ENCODE results near the gene PRR36. TPM values are rescaled to one million over a fixed set of nuclear protein-coding genes. Genes with fewer than 3 reads are reported as not detected.

Gene PRR36
- total RNA-seq, 2 experiments from 2014 or later = 0.08 to 0.10 TPM

- no peak overlapping the region for H3K27ac Mint-ChIP-seq
- H3K4me3 Mint-ChIP-seq = no peak overlapping the region
- H3K9me3 Mint-ChIP-seq (ENCODE audit: insufficient read depth) = no peaks in the 10 kb centered on the region
- no peaks in the 10 kb centered on the region for H3K36me3 Mint-ChIP-seq (ENCODE audit: low read depth)
- ATAC-seq (no peak), DNase-seq (no peak)
- H3K4me1 Mint-ChIP-seq (ENCODE audit: low read depth) = peaks cover 6% of the 10 kb centered on the region
- CTCF ChIA-PET = interaction anchor here (1.6 kb wide), 1 partner anchor 10 kb away, joined by 12 read pairs; no protein-coding TSS in a partner anchor
- POLR2A ChIA-PET = interaction anchor here (1.0 kb wide), 1 partner anchor 8 kb away, joined by 3 read pairs; no protein-coding TSS in a partner anchor
- H3K27me3 Mint-ChIP-seq (ENCODE audit: low read depth) = peaks cover 7% of the 10 kb centered on the region
Observed at GRCh38 chr19:7879111-7879807, 5.1 kb upstream of the PRR36 start.

DNA sequence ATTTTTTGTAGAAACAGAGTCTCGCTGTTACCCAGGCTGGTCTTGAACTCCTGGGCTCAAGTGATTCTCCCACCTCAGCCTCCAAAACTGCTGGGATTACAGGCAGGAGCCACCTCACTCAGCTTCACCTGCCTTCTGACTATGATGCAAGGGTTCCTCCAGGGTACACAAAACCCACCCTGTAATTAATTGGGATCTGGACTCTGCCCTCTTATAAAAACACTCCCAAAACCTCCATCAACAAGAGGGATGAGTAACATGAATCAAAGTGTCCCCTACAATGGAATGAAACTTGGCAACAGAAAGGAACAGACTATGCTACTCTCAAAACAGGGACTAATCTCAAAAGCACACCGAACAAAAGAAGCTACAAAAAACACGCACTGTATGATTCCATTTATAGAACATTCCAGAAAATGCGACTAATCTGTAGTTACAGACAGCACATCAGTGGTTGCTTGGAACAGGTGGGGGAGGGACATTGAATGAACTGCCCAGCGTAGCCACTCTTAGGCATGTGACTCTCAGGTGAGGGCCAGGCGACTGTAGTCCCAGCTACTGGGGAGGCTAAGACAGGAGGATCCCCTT is 3.2 kb upstream of the PRR36 start:
- H3K27ac Mint-ChIP-seq = no peak overlapping the region
- H3K4me3 Mint-ChIP-seq = no peak overlapping the region
- ChIA-PET CTCF (interaction anchor here (1.4 kb wide), 1 partner anchor 8 kb away, joined by 4 read pairs; no protein-coding TSS in a partner anchor), POLR2A (interaction anchor here (0.6 to 1.6 kb wide), 2 partner anchors 14 to 21 kb away, joined by 4 read pairs; no protein-coding TSS in a partner anchor)
- DNase-seq = no peak
- no peak for ATAC-seq
- H3K4me1 Mint-ChIP-seq (ENCODE audit: low read depth) = peaks cover 14% of the 10 kb centered on the region
- H3K9me3 Mint-ChIP-seq (ENCODE audit: insufficient read depth) = no peaks in the 10 kb centered on the region
- H3K27me3 Mint-ChIP-seq (ENCODE audit: low read depth) = peaks cover 17% of the 10 kb centered on the region
- no peaks in the 10 kb centered on the region for H3K36me3 Mint-ChIP-seq (ENCODE audit: low read depth)

DNA sequence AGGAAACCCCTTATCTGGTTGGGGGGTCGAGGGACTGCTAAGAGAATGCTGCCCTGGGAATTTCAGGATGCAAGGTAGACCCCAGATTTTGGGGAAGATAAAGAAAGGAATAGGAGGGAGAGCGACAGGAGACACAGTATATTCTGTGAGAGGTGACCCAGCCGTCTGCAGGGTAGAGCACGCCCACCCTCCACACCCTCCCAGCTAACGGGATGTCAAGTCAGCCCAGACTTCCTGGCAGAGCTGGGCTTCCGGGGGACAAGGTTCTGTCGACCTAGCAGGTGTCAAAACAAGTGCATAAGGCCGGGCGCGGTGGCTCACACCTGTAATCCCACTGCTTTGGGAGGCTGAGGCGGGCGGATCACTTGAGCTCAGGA is 695 bp upstream of the PRR36 start:
- ChIA-PET CTCF (no interaction called here), POLR2A (no interaction called here)
- DNase-seq (no peak), ATAC-seq (no peak)
- H3K27ac Mint-ChIP-seq = no peak overlapping the region
- H3K4me1 Mint-ChIP-seq (ENCODE audit: low read depth) = peaks cover 34% of the 10 kb centered on the region
- no peaks in the 10 kb centered on the region for H3K36me3 Mint-ChIP-seq (ENCODE audit: low read depth)
- peaks cover 29% of the 10 kb centered on the region for H3K27me3 Mint-ChIP-seq (ENCODE audit: low read depth)
- H3K9me3 Mint-ChIP-seq (ENCODE audit: insufficient read depth) = no peaks in the 10 kb centered on the region
- peak overlapping the region; percentile 22 for H3K4me3 Mint-ChIP-seq

DNA sequence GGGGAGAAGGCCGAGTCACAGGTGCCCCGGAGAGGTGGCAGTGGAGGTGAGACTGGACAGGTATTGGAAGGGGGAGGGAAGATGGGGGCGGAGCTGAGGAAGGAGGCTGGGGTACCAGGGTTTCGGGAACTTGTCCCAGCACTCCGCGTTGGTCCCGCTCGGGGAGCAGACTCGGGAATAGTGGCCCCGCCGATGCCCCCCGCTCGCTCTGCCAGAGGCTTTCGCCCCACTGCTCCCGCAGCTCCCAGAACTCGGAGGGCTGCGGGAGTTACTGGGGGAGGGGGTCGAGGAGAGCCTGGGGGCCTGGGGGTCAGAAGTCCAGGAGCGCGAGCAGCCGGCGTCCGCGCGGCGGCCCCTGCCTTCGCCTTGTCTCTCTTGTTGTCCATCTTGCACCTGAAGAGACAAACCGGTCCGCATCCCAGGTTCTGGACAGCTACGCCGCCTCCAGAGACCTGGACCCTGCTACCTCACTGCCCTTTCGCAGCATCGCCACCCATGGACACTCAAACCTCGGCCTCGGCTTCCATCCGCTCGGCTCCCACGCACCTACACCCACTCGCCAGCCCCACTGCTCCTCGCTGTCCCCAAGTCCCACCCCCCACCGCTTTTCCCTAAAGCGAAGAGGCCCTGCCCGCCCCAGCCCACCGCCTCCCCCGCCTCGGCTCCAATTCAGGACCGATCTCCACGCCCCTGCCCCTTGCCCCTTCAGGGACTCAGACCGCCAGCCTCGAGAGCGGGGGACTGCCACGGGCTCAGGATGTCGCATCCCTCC is 700 bp downstream of the PRR36 start:
- peaks cover 29% of the 10 kb centered on the region for H3K27me3 Mint-ChIP-seq (ENCODE audit: low read depth)
- POLR2A ChIA-PET = no interaction called here
- no peak for DNase-seq
- CTCF ChIA-PET = no interaction called here
- H3K4me1 Mint-ChIP-seq (ENCODE audit: low read depth) = peaks cover 39% of the 10 kb centered on the region
- no peaks in the 10 kb centered on the region for H3K9me3 Mint-ChIP-seq (ENCODE audit: insufficient read depth)
- no peak for ATAC-seq
- no peak overlapping the region for H3K27ac Mint-ChIP-seq
- peak overlapping the region; percentile 43 for H3K4me3 Mint-ChIP-seq
- H3K36me3 Mint-ChIP-seq (ENCODE audit: low read depth) = no peaks in the 10 kb centered on the region

- no peak overlapping the region for H3K4me3 Mint-ChIP-seq
- CTCF ChIA-PET = no interaction called here
- POLR2A ChIA-PET = no interaction called here
Observed at GRCh38 chr19:7872306-7873204, 1.6 kb downstream of the PRR36 start.

DNA sequence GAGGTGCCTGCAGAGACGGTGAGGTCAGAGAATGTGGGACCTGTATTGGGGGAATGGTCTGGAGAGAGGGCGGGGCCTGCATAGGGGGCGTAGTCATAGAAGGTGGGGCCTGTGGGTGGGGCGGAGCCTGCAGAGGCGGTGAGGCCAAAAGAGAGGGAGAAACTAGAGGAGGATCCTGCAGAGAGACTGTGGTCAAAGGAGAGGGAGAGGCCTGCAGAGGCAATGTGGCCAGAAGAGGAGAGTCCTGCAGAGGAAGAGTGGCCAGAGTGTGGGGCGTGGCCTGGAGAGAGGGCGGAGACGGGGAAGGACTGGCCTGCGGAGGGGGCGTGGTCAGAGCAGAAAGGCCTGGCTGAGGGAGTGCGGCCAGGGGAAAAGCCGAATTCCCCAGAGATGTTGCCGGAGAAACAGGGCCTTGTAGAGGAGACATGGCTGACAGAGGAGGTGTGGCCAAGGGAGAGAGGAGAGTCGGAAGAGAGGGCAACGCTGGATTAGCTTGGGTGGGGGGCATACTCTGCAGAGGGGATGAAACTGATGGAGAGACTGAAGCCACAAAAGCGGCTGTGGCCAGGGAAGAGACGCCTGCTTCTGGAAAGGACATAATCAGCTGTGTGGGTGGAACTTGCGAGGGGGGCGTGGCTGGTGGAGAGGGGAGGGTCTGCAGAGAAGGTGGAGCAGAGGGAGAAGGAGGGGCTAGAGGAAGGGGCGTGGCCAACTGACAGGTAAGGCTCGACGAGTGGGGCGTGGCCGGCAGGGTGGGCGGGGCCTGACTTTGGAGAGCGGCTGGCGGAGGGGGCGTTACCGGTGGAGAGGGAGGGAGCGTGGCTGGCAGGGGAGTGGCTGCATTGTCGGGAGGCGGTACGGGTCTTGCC is 2.5 kb downstream of the PRR36 start:
- H3K9me3 Mint-ChIP-seq (ENCODE audit: insufficient read depth) = no peaks in the 10 kb centered on the region
- peaks cover 43% of the 10 kb centered on the region for H3K4me1 Mint-ChIP-seq (ENCODE audit: low read depth)
- DNase-seq (peak; percentile 89), ATAC-seq (peak; percentile 2)
- POLR2A ChIA-PET = no interaction called here
- CTCF ChIA-PET = no interaction called here
- H3K4me3 Mint-ChIP-seq = peak overlapping the region; percentile 15
- peaks cover 40% of the 10 kb centered on the region for H3K27me3 Mint-ChIP-seq (ENCODE audit: low read depth)
- no peaks in the 10 kb centered on the region for H3K36me3 Mint-ChIP-seq (ENCODE audit: low read depth)
- peak overlapping the region; percentile 11 for H3K27ac Mint-ChIP-seq

More at GRCh38 chr19:7872306-7873204, 1.6 kb downstream of the PRR36 start:
- Mint-ChIP-seq H3K9me3 (ENCODE audit: insufficient read depth) (no peaks in the 10 kb centered on the region), H3K27ac (no peak overlapping the region), H3K36me3 (ENCODE audit: low read depth) (no peaks in the 10 kb centered on the region), H3K4me1 (ENCODE audit: low read depth) (peaks cover 43% of the 10 kb centered on the region), H3K27me3 (ENCODE audit: low read depth) (peaks cover 31% of the 10 kb centered on the region)
- ATAC-seq = no peak
- DNase-seq = no peak

DNA sequence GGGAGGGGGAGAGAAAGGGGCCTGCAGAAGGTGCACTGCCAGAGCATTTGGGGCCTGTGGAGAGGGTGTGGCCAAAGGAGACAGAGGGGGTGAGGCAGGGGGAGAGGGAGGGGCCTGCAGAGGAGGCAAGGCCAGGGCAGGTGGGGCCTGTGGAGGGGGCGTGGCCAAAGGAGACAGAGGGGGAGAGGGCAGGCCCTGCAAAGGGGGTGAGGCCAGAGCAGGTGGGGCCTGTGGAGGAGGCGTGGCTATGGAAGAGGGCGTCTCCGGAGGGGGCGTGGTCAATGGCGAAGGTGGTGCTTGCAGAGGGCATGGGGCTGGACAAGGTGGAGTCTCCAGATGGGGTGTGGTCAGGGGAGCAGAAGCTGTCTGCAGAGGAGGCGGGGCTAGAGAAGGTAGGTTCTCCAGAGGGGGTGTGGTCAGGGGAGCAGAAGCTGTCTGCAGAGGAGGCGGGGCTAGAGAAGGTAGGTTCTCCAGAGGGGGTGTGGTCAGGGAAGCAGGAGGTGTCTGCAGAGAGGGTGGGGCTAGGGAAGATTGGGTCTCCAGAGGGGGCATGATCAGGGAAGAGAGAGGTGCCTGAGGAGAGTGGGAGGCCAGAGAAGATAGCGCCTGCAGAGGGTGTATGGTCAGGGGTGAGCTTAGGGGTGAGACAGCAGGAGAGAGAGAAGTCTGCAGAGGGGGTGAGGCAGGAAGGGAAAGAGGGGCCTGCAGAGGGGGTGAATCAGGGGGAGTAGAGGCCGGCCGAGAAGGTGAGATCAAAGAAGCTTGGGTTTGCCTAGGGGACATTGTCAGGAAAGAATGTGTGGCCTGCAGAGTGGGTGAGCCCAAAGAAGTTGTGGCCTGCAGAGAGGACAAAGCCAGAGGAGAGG is 3.4 kb downstream of the PRR36 start:
- H3K4me3 Mint-ChIP-seq = peak overlapping the region; percentile 15
- ChIA-PET POLR2A (no interaction called here), CTCF (no interaction called here)
- peaks cover 42% of the 10 kb centered on the region for H3K27me3 Mint-ChIP-seq (ENCODE audit: low read depth)
- H3K27ac Mint-ChIP-seq = peak overlapping the region; percentile 11
- peaks cover 43% of the 10 kb centered on the region for H3K4me1 Mint-ChIP-seq (ENCODE audit: low read depth)
- H3K9me3 Mint-ChIP-seq (ENCODE audit: insufficient read depth) = no peaks in the 10 kb centered on the region
- no peak for ATAC-seq
- H3K36me3 Mint-ChIP-seq (ENCODE audit: low read depth) = no peaks in the 10 kb centered on the region
- peak; percentile 73 for DNase-seq

DNA sequence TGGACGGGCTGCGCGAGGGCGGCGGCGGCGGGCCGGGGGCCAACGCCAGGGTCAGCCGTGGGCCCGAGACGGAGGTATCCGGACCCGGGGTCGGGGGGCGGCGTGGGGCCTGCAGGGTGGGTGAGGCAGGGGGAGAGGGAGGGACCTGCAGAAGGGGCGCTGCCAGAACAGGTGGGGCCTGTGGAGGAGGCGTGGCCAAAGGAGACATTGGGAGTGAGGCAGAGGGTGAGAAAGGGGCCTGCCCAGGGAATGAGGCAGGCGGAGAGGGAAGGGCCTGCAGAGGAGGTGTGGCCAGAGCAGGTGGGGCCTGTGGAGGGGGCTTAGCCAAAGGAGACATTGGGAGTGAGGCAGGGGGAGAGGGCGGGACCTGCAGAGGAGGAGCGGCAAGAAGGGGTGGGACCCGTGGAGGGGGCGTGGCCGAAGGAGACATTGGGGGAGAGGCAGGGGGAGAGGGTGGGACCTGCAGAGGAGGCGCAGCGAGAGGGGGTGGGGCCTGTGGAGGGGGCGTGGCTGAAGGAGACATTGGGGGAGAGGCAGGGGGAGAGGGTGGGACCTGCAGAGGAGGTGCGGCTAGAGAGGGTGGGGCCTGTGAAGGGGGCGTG is 4.2 kb downstream of the PRR36 start:
- H3K27ac Mint-ChIP-seq = no peak overlapping the region
- ChIA-PET CTCF (interaction anchor here (0.6 to 2.0 kb wide), 36 partner anchors 7 to 607 kb away, joined by 3 to 40 read pairs (median 5); partner anchors contain the start of genes LRRC8E, MAP2K7, MCOLN1 and PET100), POLR2A (interaction anchor here (1.5 kb wide), 1 partner anchor 73 kb away, joined by 5 read pairs; the partner anchor contains the start of gene TIMM44)
- H3K4me3 Mint-ChIP-seq = peak overlapping the region; percentile 18
- DNase-seq (peak; percentile 61), ATAC-seq (peak; percentile 23)
- peaks cover 47% of the 10 kb centered on the region for H3K4me1 Mint-ChIP-seq (ENCODE audit: low read depth)
- H3K27me3 Mint-ChIP-seq (ENCODE audit: low read depth) = peaks cover 48% of the 10 kb centered on the region
- no peaks in the 10 kb centered on the region for H3K36me3 Mint-ChIP-seq (ENCODE audit: low read depth)
- H3K9me3 Mint-ChIP-seq (ENCODE audit: insufficient read depth) = no peaks in the 10 kb centered on the region

DNA sequence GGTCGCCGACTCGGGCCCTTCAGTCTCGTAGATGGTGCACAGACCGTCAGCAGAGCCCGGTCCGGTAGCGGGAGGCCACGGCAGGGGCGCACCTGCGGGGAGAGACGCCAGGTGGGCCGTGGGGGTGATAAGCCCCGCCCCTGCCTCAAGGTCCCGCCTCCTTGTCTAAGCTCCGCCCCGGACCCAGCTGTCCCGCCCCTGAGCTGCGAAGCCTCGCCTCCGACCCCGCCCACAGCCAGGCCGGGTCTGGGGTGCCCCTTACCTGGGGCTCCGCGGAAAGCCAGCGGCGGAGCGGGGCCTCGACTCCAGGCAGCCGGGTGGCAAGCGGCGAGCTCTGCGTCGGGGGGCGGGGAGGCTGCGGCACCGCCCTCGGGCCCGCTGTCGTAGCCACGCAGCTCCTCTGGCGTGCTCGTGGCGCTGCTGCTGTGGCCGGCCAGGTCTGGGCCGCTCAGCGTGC is 4.7 kb downstream of the PRR36 start:
- CTCF ChIA-PET = interaction anchor here (0.6 to 2.0 kb wide), 38 partner anchors 8 to 606 kb away, joined by 3 to 40 read pairs (median 5); partner anchors contain the start of genes LRRC8E, MAP2K7, MCOLN1 and PET100
- POLR2A ChIA-PET = interaction anchor here (1.3 to 1.5 kb wide), 2 partner anchors 74 to 240 kb away, joined by 5 read pairs; partner anchors contain the start of genes PET100, TIMM44 and XAB2
- no peaks in the 10 kb centered on the region for H3K36me3 Mint-ChIP-seq (ENCODE audit: low read depth)
- H3K4me3 Mint-ChIP-seq = peak overlapping the region; percentile 59
- ATAC-seq (peak; percentile 61), DNase-seq (peak; percentile 77)
- H3K4me1 Mint-ChIP-seq (ENCODE audit: low read depth) = peaks cover 45% of the 10 kb centered on the region
- H3K27me3 Mint-ChIP-seq (ENCODE audit: low read depth) = peaks cover 46% of the 10 kb centered on the region
- H3K9me3 Mint-ChIP-seq (ENCODE audit: insufficient read depth) = no peaks in the 10 kb centered on the region
- no peak overlapping the region for H3K27ac Mint-ChIP-seq

All from activated CD8-positive, alpha-beta T cell treated with anti-CD3 and anti-CD28 coated beads, Interleukin-2, amount 10 ng/mL, durations not matched to agents 7 days and 5 days (primary cell).